8988T (cell line): ENCODE measurements around the gene RAB35.

Source experiments
- DNase-seq: peaks from one replicate; pipeline ENCODE4 v3.0.0; 2011

Gene RAB35

GRCh38 chr12:120132054-120132836 lies 15.7 kb upstream of the RAB35 start:
- no peak for DNase-seq

DNA sequence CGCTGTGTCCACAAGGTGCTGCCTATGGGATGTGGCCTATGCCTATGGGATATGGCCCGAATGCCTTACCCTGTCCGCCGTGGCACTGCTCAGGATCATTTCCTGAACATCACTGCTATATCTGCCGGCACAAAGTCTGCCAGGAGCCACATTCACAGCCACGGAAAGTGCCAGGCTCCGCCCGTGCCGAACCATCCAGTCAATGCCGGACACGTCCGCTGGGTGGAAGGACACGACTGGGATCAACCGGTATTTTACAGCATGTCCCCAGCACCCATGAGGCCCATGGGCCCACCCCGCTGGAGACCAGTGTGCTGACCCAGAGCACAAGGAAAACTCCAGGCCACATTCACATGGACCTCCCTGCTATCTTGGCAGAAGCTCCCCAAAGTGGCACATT lies 14.6 kb upstream of the RAB35 start:
- no peak for DNase-seq

GRCh38 chr12:120130011-120130410 lies 13.5 kb upstream of the RAB35 start:
- DNase-seq: no peak

DNA sequence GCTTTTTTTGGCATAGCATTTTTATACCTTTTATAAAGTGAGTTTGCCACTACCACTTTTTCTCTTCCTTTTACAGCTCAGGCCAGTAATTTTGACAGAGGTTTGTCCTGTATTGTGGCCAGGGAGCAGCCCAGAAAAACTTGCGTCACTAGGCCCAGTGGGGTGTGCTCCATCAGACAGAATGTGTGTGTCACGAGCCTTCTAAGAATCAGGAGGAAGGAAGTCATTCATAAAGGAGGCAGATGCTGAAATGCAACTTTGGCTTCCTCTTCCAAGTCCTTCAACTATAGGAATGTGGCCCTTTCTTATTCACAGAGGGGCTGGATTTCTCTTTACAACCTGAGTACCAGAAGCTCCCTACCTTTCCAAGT lies 10.1 kb upstream of the RAB35 start:
- DNase-seq: no peak

DNA sequence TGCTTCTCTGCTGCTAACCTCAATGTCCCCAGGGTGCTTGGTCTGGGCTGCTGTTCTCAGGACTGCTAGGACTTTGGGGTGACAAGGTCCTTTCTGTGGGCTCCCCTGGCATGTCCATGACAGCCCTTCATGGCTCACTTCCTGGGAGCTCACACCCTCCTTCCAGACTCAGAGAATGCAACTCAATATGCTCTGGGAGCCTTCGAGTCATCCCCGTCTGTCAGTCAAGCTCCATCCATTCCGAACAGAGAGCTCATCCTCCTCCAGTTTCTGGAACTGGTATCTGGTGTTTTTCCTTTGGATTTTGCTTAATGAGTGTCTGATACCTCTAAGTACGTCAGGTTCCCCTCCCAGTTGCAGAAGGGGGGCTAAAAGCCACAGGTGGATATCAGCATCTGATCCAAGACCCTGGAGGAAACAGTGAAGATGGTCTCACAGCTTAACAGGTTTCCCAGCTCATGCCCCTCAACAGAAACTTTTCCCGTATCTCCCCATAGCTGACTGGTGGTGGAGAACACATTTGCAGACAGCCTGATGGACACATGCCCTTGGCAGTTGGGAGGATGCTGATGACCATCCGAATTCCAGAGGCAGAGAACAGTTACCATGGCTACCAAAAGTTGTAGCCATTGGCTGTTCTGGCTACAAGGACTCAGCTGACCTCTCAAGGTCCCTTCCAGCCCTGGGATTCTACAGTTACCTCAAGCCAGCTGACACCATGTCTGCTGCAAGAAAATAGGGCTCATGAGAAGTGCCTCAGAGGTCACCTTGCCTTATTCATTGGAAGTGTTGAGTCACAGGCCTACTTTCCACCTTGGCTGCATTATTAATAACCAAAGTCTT lies 9.5 kb upstream of the RAB35 start:
- DNase-seq: no peak

GRCh38 chr12:120125029-120125428 lies 8.5 kb upstream of the RAB35 start:
- DNase-seq: no peak

DNA sequence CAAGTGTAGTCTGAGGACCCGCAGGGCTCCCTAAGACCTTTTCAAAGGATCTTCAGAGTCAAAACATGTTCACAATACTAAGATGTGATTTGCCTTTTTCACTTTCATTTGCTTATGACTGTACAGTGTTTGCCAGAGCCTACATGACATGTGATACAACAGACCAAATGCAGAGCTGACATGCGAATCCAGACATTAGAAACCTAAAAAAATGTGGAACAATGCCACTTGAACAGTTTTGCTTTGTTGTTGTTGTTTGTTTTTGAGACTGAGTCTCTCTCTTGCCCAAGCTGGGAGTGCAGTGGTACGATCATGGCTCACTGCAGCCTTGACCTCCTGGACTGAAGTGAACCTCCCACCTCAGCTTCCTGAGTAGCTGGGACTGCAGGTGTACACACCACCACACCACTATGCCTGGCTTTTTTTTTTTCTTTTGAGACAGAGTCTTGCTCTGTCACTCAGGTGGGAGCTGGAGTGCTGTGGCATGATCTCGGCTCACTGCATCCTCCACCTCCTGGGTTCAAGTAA lies 5.3 kb upstream of the RAB35 start:
- no peak for DNase-seq

- no peak for DNase-seq
These were observed 4.8 kb upstream of the RAB35 start for GRCh38 chr12:120121343-120121742.

DNA sequence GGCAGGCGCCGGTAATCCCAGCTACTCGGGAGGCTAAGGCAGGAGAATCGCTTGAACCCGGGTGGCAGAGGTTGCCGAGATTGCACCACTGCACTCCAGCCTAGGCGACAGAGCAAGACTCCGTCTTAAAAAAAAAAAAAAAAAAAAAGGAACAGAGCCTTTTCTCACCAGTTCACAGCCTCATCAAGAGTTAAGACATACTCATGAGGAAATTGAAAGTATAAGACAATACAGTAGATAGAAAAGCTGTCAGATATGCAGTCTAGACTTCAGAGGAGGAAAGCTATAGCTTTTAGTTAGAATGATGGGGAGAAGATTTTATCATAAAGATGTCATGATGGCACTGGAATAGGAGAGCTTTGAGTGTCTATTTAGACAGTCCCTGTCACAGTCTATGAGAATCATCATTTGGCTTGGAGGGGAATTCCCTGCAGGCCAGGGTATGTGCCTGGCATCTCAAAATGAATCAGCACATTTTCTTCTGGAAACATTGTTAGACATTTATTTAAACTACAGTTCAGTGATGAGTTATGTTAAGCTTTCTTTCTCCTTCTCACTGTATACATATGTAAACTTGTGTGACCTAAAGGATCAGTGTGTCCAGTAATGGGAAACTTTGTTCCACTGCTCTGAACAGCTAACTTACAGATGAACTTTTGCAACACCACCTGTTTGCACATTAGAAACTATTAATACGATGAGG lies 2.9 kb upstream of the RAB35 start:
- no peak for DNase-seq

DNA sequence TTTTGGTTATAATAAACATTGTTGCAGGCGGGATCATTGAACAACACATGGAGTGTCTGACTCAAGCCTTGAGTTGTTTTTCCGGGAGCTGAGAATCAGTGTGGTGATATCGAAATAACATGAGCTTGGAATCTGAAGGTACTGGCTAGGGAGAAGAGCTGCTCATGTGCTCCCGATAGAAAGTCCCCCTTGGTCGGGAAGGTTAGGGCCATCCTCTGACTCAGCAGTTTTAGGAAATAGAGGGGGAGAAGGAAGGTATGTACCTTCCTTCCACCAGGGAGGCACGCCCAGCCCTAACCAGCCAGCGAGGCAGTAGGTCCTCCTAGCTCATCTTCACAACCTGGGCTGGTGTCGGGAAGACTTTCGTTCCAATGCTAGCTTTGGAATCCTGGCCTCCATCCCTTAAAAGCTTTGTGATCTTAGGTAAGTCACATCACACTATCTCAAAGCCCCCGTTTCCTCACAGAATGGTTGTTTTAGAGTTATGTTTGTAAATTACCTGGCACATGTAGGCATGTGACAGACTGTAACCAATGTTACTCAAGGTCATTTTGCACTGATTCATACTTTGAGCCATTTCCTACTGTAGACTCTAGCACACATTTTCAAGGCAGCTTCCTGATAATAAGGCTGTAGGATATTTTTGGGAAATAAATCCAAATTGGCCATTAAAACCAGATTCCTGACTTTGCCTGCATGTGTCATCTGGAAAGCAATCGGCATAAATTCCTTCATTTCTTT lies 1.9 kb upstream of the RAB35 start:
- DNase-seq: peak; percentile 46

GRCh38 chr12:120117961-120118320 lies 1.4 kb upstream of the RAB35 start:
- DNase-seq: no peak

DNA sequence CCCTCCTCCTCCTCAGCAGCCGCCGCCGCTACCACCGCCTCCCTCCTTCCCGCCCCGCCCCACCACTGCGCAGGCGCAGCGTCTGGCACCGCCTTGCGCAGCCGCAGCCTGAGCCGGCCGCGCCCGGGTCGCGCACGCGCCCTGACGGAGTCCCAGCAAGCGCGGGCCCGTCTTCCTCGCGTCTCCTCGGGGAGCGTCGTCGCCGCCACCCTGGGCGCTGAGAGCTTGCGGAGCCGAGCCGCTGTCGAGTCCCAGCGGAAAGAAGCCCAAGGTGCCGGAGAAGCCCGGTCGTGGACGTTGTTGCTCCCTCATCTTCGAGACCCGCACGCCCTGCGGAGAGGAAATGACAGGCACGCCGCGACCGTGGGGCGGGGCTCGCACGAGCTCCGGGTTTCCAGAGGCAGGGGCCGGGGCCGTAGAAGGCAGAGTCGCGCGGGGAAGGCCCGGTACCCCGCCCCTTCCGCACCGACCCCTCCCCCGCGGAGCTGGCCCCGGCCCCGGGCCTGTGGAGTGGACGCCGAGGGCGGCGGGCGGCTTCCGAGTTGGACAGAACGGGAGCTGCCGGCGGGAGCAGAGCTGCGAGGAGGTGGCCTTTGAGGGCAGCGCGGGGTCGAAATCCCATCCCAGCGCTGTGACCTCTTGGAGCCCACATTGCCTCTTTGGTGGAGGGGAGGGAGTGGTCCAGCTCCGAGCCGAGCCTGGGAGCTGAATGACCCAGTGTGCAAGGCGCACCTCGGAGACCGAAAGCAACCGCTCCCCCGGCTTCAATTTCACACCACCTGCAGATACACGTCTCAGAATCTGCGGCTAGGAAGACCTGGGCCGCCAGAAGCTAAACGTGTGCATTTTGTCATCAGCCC lies 469 bp upstream of the RAB35 start:
- peak; percentile 100 for DNase-seq

DNA sequence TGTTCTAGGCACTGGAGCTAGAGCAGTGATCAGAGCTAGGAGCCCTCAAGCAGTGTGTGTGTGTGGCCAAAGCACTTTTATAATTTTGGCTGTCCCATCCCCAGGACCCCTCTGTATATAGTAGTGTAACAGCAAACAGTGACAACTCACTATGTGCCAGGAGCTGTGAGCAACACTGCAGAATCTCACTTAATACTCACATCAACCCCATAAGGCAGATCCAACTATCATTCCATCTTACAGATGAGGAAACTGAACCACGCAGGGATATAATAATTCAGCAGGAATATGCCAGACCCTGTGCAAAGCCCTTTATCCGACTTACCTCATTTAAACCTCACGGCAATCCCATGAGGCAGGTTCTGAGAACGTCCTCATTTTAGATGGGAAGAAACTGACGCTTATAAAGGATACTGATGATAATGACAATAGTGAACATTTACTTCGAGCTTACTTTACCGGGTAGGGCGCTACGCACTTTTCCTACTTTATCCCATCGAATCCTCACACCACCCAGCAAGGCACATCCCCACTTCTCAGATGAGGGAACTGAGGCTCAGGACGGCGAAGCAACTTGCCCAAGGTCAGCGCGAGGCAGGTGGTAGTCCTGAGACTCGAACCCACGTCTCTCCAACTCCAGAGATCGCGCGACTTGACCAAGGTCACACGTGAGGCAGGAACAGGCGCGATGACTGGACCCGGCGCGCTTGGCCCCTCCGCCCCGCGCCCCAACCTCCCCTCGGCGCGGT lies 687 bp downstream of the RAB35 start:
- peak; percentile 65 for DNase-seq

- no peak for DNase-seq
These were observed 1.5 kb downstream of the RAB35 start for GRCh38 chr12:120115066-120115465.

DNA sequence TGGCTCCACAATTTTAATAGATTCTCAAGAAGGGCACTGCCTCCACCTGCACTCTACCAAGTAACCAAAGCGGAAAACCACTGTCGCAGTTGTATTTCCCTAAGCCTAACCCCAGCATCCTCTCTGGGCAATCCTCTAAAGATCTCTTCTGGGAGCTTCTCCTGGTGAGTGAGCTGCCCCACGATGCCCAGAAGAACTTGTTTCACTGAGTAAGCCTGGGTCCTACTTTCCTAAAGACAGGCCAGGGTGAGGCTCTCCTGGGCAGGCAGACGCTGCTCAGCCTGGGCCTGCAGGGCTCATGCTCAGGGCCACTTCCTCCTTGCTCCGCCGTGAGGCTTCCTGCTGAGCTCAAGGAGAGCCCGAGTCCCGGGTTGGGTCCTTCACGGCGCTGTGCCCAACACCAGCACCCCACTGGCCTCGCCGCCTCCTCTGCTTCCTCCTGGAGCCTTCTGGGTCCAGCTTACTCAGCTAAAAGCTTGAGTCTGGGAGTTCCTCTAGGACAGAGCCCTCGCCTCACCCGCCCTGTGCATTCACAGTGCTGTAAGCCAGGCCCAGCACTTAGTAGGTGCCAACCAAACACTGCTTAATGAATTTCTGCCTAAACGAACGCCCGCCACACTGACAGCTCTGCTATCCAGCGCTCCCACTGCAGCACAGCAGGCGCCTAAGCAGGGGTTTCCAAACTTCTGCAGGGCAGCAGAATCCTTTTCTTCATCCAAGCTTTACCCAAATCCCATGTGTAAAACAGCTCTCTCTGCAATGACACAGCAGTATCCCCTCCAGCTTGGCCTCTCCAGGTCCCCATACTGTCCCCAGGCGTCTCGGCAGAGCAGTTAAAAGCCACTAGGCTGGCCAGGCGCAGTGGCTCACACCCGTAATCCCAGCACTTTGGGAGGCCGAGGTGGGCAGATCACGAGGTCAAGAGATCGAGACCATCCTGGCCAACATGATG lies 5.7 kb downstream of the RAB35 start:
- no peak for DNase-seq

DNA sequence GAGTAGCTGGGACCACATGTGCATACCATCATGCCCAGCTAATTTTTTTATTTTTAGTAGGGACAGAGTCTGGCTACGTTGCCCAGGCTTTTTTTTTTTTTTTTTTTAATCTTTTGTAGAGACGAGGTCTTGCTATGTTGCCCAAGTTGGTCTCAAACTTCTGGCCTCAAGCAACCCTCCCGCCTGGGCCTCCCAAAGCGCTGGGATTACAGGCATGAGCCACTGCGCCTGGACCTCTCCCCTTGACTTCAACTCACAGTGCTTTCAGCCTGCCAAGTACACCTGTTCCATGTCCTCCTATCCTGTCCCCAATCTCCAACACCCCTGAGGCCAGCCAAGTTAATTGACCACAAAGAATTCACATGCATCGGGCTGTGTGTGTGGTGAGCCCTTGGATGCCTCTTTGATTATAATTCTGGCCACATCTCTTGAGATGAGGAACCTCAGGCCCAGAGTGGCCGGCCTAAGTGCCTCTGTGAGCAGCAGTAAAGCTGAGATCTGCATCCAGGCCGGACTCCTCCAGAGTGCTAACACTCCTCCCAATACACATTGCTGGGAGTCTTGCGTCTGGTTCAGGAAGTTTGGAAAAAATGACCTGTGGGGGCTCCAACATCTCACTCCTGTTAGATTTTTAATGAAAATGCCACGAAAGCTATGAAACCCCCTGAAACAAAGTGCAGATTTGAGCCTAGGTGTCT lies 6.8 kb downstream of the RAB35 start:
- no peak for DNase-seq

DNA sequence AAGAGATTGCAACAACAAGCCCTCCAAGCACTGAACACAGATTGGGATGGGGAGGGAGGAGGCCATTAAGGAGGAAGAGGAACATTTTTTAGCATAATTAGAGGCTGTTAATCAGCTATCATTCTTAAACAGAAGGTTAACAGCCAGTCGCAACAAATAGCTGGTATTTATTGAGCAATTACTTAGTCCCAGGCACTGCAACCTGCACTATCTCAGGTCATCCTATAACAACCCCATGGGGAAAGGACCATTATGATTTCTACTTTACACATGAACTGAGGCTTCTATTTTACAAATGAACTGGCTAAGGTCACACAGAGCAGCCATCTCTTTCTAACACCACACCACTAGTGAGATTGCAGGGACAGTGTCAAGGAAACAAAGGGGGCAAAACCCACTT lies 10.4 kb downstream of the RAB35 start:
- no peak for DNase-seq

GRCh38 chr12:120103371-120103770 lies 13.2 kb downstream of the RAB35 start:
- DNase-seq: no peak

DNA sequence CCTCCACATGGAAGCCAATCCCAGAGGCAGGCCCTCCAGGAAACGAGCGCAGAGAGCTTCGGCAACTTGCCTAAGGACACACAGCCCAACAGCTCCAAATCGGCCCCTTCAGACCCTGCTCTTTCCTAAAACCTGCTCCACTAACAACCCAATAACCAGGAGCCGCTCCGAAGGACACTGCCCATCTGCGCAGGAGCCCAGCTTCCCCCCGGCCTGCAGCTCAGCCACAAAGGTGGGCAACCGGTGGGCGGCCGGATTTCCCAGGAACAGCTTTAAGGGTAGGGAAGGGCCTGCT lies 13.6 kb downstream of the RAB35 start:
- no peak for DNase-seq
